ENCODE results near the gene FSTL4. TPM values are rescaled to one million over a fixed set of nuclear protein-coding genes. Genes with fewer than 3 reads are reported as not detected.

Gene FSTL4
- total RNA-seq, 1 donor from 2014 or later, result 14.3 TPM

DNA sequence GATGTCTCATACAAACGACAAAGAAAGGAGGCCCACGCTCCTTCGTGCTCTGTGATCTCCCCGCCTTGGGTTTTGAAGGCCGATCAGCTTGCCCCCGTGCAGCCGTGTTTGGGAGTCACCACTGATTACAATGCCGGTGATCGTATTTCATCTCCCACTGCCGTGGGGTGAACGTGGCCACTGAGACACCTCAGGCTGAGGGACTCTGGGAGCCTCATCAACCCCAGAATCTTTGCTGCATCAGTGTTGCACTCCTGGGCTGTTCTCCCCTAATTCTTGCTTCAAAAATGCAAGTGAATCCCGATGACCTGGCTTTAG is 366.3 kb downstream of the FSTL4 start:
- Mint-ChIP-seq H3K27ac (no peak overlapping the region), H3K4me3 (no peak overlapping the region), H3K36me3 (no peaks in the 10 kb centered on the region), H3K27me3 (ENCODE audit: low read depth) (no peaks in the 10 kb centered on the region), H3K9me3 (no peaks in the 10 kb centered on the region), H3K4me1 (peaks cover 2% of the 10 kb centered on the region)
- DNase-seq (ENCODE audit: low spot score in 2 of 2, unreplicated experiment in 2 of 2), result no peak
- TF ChIP-seq, protein P1, sequence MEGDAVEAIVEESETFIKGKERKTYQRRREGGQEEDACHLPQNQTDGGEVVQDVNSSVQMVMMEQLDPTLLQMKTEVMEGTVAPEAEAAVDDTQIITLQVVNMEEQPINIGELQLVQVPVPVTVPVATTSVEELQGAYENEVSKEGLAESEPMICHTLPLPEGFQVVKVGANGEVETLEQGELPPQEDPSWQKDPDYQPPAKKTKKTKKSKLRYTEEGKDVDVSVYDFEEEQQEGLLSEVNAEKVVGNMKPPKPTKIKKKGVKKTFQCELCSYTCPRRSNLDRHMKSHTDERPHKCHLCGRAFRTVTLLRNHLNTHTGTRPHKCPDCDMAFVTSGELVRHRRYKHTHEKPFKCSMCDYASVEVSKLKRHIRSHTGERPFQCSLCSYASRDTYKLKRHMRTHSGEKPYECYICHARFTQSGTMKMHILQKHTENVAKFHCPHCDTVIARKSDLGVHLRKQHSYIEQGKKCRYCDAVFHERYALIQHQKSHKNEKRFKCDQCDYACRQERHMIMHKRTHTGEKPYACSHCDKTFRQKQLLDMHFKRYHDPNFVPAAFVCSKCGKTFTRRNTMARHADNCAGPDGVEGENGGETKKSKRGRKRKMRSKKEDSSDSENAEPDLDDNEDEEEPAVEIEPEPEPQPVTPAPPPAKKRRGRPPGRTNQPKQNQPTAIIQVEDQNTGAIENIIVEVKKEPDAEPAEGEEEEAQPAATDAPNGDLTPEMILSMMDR (IDR thresholded peaks at IDR 0.05; ENCODE audit: unreplicated experiment), result no peak

DNA sequence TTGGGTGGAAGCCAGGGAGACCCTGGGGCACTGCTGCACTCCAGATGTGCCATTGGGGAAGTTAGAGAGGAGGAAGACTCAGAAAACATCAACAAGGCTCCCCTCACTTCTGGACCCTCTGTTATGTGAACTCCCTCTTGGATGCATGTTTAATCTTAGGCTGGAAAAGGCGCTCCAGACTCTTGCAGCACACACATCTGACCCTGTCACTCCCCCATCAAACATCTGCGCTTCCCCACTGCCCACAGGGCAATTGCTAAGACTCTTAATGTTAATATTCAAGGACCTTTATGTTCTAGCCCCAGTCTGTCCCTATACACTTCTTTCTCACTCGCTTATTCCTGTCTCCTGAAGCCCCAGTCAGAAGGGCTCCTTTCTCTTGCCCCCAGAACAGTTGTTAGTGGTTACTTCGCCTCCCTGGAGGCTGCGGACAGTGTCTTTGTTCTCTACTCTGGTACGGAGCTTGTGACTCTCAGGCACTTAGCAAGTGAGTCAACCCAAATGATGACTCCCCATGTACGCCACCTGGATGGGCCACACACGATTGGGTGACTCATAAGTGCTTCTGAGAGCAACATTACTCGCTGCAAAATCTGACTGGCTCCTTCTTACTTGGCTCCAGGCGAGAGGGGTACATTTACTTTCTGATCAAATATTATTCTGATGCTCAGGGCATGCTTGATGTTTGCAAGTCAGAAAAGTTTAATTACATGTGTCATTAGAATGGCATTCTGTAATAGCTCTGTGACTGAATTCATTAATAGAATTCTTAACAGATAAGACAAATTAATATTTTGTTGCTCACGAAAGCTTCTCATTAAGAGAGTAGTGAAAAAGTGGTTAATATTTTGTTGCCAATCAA is 366.9 kb downstream of the FSTL4 start:
- Mint-ChIP-seq H3K36me3 (no peaks in the 10 kb centered on the region), H3K27me3 (ENCODE audit: low read depth) (no peaks in the 10 kb centered on the region), H3K27ac (no peak overlapping the region), H3K4me3 (no peak overlapping the region), H3K4me1 (peaks cover 2% of the 10 kb centered on the region), H3K9me3 (no peaks in the 10 kb centered on the region)
- TF ChIP-seq, protein P1 (IDR thresholded peaks at IDR 0.05; ENCODE audit: unreplicated experiment), result no peak
- DNase-seq (ENCODE audit: low spot score in 2 of 2, unreplicated experiment in 2 of 2), result no peak

DNA sequence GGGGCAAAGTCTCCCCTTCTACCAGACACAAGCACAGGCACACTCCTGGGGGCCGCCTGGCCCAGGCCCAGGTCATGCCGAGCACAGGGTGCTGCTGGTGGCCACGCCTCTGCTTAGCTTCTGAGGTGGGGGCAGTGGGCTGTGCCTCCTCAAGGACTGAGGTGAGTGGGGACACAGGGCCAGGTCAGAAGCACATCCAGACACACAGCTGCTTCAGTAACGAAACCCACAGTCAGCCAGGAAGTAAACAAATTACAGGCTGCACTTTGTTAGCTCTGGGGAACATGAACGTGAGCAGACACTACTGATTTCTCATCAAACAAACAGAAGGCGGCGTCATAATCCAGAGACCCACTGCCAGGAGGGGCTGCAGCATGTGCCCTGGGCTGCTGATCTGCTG is 368.1 kb downstream of the FSTL4 start:
- Mint-ChIP-seq H3K4me1 (no peaks in the 10 kb centered on the region), H3K4me3 (no peak overlapping the region), H3K36me3 (peaks cover 3% of the 10 kb centered on the region), H3K27me3 (ENCODE audit: low read depth) (no peaks in the 10 kb centered on the region), H3K9me3 (peaks cover 4% of the 10 kb centered on the region), H3K27ac (no peak overlapping the region)
- no peak for DNase-seq (ENCODE audit: low spot score in 2 of 2, unreplicated experiment in 2 of 2)
- TF ChIP-seq, protein P1 (IDR thresholded peaks at IDR 0.05; ENCODE audit: unreplicated experiment), result no peak

DNA sequence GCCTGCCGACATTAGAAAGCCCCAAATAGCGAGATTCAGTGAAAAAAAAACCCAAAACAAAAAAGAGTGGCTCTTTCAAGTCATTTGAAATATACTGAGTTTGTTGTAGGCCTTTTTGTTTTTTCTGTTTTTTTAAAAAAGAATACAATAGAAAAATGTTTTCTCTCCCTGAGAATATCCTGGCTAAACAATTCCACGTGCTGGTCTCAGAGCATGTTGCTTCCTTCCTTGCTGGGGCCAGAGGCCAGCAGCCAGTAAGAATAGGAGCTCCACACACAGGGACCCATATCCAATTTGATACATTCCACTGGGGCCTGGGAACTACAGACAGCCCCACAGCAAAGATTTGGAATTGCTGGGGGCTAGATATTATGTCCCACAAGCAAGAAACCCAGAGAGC is 369.1 kb downstream of the FSTL4 start:
- TF ChIP-seq, protein P1 (IDR thresholded peaks at IDR 0.05; ENCODE audit: unreplicated experiment), result no peak
- Mint-ChIP-seq H3K9me3 (peaks cover 4% of the 10 kb centered on the region), H3K36me3 (peaks cover 3% of the 10 kb centered on the region), H3K4me3 (no peak overlapping the region), H3K27ac (no peak overlapping the region), H3K4me1 (no peaks in the 10 kb centered on the region), H3K27me3 (ENCODE audit: low read depth) (no peaks in the 10 kb centered on the region)
- DNase-seq (ENCODE audit: low spot score in 2 of 2, unreplicated experiment in 2 of 2), result no peak

DNA sequence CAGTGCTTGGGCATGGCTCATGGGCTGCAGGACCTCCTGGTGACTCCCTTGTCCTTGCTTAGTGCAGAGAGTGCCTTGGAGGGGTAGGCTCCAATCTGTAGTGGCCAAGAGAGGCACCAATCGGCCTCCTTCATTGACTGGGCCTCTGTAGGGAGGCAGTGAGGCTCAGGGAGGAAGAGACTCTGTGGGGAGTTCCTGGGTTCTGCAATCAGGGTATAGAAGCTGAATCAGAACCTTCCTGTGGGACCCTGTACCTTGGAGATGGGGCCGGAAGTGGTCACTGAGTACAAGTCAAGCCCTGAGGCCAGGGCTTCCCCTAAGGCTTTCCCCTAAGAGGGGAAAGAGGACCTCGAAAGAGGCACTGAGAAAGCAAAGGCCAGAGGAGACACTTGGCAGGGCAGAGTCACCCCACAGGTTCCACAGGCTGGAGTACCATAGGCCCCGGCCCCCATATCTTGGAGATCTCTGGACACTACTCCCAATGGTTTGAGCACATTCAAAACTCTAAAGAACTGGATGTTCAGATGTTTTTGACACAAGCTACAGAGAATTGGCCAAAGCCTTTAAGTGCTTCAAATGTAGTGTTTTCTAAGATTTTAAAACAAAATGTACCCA is 370.0 kb downstream of the FSTL4 start:
- Mint-ChIP-seq H3K36me3 (peaks cover 3% of the 10 kb centered on the region), H3K27ac (no peak overlapping the region), H3K4me1 (no peaks in the 10 kb centered on the region), H3K27me3 (ENCODE audit: low read depth) (peaks cover 6% of the 10 kb centered on the region), H3K4me3 (no peak overlapping the region), H3K9me3 (peaks cover 4% of the 10 kb centered on the region)
- TF ChIP-seq, protein P1 (IDR thresholded peaks at IDR 0.05; ENCODE audit: unreplicated experiment), result no peak
- no peak for DNase-seq (ENCODE audit: low spot score in 2 of 2, unreplicated experiment in 2 of 2)
